A549 (cell line): Measurements from ENCODE around the gene STAU1.

Experiments used
- CEBPB ChIP-seq, 2 experiments: fragments of >200 bp in 1 of 2; sonication (Bioruptor Twin) in 1 of 2; formaldehyde crosslinking in 1 of 2; IDR thresholded peaks; 2 replicates each; pipeline ENCODE4 v1.6.1; 2012 to 2016
- CHD4 ChIP-seq: fragments of 200-600 bp; sonication (generic); IDR thresholded peaks from 2 replicates; pipeline ENCODE4 v1.6.1; 2016; ENCODE audit warnings: antibody characterized with exemption, mild to moderate bottlenecking, borderline replicate concordance
- MAFK ChIP-seq: fragments of 450-650 bp; IDR thresholded peaks from 2 replicates; pipeline ENCODE4 v1.6.1; 2014; ENCODE audit not compliant: partially characterized antibody
- RCOR1 ChIP-seq: fragments of 150-350 bp; IDR thresholded peaks from 2 replicates; pipeline ENCODE4 v1.6.1; 2014; ENCODE audit warnings: antibody characterized with exemption, low read length, low read depth
- RNF2 ChIP-seq: fragments of 200-600 bp; sonication (generic); IDR thresholded peaks from 2 replicates; pipeline ENCODE4 v1.6.1; 2016; ENCODE audit warnings: low read depth, mild to moderate bottlenecking, antibody characterized with exemption, moderate library complexity, borderline replicate concordance
- TF ChIP-seq, protein P1 (sequence below): fragments of >200 bp; sonication (Bioruptor Twin); formaldehyde crosslinking; IDR thresholded peaks from 3 replicates; pipeline ENCODE4 v1.5.1; 2016

DNA sequence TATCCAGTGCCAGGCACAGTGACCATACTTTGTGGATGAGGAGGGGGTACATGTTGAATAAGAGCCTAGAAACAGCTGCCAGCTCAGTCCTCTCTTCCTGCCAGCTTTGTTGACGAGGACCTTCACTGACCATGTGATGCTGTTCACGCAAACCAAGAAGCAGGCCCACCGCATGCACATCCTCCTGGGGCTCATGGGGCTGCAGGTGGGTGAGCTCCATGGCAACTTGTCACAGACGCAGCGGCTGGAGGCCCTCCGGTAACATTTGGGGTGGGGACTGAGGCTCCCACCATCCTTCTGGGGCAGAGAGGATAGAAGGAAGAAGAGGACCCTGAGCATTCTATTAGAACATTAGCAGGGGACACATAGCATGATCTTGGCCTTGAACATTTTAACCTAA, 46.7 kb upstream of the STAU1 start:
- TF ChIP-seq CEBPB (IDR thresholded peaks at IDR 0.05) = no peak
- no peak for TF ChIP-seq MAFK
- TF ChIP-seq RCOR1 = no peak
- TF ChIP-seq, protein P1, sequence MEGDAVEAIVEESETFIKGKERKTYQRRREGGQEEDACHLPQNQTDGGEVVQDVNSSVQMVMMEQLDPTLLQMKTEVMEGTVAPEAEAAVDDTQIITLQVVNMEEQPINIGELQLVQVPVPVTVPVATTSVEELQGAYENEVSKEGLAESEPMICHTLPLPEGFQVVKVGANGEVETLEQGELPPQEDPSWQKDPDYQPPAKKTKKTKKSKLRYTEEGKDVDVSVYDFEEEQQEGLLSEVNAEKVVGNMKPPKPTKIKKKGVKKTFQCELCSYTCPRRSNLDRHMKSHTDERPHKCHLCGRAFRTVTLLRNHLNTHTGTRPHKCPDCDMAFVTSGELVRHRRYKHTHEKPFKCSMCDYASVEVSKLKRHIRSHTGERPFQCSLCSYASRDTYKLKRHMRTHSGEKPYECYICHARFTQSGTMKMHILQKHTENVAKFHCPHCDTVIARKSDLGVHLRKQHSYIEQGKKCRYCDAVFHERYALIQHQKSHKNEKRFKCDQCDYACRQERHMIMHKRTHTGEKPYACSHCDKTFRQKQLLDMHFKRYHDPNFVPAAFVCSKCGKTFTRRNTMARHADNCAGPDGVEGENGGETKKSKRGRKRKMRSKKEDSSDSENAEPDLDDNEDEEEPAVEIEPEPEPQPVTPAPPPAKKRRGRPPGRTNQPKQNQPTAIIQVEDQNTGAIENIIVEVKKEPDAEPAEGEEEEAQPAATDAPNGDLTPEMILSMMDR = no peak
- no peak for TF ChIP-seq RNF2
- no peak for TF ChIP-seq CHD4
